Body of pancreas (tissue), 4 donors: ENCODE results near the gene MRM3.

Experiments used
- POLR2A ChIP-seq, 3 donors: fragments of 450-650 bp; IDR thresholded peaks; one replicate each; pipeline ENCODE4 v1.6.1; 2016; ENCODE audit warnings: antibody characterized with exemption in 3 of 3, mild to moderate bottlenecking in 2 of 3
- TF ChIP-seq, protein P1 (sequence below), 7 experiments: fragments of 450-650 bp in 4 of 7; fragments of 200-600 bp in 3 of 7; sonication (generic) in 3 of 7; IDR thresholded peaks; one replicate each; pipeline ENCODE4 v1.5.1; 2016 to 2019; ENCODE audit warnings: antibody characterized with exemption in 7 of 7

DNA sequence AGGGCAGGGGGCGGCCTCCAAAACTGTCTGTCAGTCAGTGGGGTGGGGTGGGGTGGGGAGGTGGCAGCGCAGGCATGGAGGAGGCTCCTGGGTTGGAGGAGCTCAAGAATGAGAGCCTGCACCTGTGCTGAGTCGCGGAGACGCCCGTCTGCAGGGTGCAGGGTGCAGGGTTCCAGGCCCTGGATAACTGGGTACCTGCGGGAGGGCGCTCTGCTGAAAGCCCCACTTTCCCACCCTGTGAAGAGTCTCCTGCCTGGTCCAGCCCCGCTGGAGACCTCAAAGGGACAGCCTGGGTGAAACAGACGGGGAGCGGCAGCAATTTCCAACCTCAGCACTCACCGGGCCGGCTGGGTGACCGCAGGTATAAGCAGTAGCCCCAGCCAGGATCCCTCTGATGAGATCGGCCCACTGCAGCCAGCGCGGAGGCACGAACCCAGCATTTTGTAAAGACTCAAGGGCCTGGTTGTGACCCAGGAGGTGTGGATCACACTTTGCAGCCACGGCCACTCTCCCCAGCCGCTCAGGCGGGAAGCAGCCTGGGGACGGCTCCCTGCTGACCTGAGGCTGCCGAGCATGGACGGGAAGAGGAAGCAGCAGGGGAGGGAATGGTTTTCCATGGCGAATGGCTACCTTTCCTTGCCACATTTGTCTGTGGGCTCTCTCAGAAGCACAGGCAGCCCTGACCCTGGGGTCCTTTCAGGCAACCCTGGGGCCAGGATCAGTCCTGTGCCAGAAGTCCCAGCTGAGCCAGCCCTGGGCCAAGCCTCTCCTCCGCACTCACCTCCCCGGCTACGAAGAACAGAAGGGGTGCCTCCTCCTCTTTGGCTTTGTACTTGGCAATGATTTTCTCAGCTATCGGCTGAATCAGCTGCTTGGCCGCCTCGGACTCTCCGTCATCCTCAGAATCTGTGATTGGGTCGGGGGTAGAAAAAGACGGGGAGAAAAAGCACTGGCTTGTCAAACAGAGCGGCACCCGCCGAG is 21.0 kb downstream of the MRM3 start:
- TF ChIP-seq, protein P1, sequence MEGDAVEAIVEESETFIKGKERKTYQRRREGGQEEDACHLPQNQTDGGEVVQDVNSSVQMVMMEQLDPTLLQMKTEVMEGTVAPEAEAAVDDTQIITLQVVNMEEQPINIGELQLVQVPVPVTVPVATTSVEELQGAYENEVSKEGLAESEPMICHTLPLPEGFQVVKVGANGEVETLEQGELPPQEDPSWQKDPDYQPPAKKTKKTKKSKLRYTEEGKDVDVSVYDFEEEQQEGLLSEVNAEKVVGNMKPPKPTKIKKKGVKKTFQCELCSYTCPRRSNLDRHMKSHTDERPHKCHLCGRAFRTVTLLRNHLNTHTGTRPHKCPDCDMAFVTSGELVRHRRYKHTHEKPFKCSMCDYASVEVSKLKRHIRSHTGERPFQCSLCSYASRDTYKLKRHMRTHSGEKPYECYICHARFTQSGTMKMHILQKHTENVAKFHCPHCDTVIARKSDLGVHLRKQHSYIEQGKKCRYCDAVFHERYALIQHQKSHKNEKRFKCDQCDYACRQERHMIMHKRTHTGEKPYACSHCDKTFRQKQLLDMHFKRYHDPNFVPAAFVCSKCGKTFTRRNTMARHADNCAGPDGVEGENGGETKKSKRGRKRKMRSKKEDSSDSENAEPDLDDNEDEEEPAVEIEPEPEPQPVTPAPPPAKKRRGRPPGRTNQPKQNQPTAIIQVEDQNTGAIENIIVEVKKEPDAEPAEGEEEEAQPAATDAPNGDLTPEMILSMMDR (IDR thresholded peaks at IDR 0.05), result no peak
- peak in 2 of 3 donors; percentile 47 to 48 for TF ChIP-seq POLR2A (IDR thresholded peaks at IDR 0.05)
